HG02943 (cell line): Measurements from ENCODE around the gene ZBTB16.

Experiments used
- ATAC-seq: cut with Tn5 transposase; IDR thresholded peaks from one replicate; pipeline ENCODE4 v1.9.1; 2021; ENCODE audit warnings: mild to moderate bottlenecking, low read depth, moderate library complexity; ENCODE audit not compliant: unreplicated experiment

The ZBTB16 gene

GRCh38 chr11:114250993-114251814, 191.7 kb downstream of the ZBTB16 start:
- no peak for ATAC-seq

DNA sequence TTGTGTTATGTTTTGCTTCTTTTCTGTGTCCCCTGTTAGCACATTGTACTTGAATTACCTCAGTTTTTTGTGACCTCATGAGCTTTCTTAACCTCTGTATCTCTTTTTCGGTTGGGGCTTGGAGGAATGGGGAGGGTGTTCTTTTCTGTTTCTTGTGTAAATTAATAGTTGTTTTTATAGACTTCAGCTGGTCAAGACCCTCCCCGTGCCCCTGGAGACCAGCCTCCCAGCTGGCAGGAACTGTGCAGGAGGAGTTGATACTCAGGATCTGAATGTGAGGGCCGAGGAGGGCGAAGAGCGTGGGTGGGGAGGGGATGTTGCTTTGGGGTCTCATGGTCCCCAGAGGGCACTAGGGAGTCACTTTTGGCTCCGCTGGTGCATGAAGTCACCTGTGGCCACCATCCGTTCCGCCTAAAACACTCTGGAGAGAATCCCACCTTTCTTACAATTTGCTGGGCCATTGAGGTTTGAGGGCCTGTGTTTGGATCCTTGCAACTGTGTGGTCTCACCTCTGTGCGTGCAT, 192.4 kb downstream of the ZBTB16 start:
- no peak for ATAC-seq

- no peak for ATAC-seq
Observed at GRCh38 chr11:114252767-114253166, 193.3 kb downstream of the ZBTB16 start.

GRCh38 chr11:114253771-114254170, 194.3 kb downstream of the ZBTB16 start:
- ATAC-seq, result no peak

DNA sequence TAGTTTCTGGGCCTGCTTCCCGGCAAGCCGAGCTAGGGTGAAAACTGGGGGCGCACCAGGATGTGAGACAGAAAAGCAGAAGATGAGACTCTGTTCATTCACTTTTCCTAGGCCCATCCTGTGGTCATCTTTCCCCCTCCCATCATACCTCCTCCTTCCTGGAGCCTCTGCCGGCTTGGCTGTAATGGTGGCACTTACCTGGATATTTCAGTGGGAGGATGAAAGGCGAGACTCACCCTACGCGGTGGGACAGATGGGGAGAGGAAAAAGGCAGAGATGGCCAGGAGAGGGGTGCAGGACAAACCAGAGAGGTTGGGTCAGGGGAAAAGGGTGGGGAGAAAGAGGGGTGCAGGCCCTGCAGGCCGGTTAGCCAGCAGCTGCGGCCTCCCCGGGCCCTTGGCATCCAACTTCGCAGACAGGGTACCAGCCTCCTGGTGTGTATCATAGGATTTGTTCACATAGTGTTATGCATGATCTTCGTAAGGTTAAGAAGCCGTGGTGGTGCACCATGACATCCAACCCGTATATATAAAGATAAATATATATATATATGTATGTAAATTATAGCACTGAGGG, 195.1 kb downstream of the ZBTB16 start:
- no peak for ATAC-seq

GRCh38 chr11:114255289-114255688, 195.8 kb downstream of the ZBTB16 start:
- ATAC-seq, result no peak

DNA sequence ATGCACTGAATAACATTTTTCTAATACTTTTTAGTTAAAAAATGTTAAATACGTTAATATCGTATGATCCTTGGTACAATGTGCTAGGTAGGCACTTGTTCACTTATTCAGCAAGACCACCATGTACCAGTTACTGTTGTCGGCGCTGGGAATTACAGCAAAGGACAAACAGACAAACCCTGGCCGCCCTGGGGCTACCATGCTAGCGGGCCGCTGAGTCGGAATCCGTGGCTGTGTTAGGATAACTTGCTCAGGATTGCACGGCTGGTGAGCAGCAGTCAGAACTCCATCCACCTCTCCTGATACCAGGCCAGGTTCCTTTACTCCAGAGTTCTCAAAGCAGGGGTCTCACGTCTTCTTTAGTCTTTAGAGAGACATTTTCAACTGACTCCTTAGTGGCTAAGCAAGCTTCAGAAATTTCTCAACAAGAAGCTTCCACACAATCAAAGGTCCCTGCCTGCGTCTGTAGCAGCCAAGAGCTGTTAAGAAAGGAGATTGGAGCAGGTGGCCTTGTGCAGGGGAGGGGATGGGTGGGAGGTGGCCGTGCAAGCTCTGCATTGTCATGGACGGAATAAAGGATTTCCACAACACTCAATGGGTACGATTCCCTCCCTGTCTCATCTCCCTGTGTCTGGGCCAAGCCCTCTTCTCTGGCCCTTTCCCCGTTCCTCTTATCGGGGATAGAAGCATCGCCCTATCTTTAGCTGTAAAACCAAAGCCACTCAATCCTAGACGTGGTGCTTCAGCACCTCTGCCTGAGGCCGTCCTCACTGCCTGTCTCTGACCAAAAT, 196.9 kb downstream of the ZBTB16 start:
- ATAC-seq, result no peak

- ATAC-seq, result no peak
Observed at GRCh38 chr11:114256967-114257286, 197.4 kb downstream of the ZBTB16 start.

DNA sequence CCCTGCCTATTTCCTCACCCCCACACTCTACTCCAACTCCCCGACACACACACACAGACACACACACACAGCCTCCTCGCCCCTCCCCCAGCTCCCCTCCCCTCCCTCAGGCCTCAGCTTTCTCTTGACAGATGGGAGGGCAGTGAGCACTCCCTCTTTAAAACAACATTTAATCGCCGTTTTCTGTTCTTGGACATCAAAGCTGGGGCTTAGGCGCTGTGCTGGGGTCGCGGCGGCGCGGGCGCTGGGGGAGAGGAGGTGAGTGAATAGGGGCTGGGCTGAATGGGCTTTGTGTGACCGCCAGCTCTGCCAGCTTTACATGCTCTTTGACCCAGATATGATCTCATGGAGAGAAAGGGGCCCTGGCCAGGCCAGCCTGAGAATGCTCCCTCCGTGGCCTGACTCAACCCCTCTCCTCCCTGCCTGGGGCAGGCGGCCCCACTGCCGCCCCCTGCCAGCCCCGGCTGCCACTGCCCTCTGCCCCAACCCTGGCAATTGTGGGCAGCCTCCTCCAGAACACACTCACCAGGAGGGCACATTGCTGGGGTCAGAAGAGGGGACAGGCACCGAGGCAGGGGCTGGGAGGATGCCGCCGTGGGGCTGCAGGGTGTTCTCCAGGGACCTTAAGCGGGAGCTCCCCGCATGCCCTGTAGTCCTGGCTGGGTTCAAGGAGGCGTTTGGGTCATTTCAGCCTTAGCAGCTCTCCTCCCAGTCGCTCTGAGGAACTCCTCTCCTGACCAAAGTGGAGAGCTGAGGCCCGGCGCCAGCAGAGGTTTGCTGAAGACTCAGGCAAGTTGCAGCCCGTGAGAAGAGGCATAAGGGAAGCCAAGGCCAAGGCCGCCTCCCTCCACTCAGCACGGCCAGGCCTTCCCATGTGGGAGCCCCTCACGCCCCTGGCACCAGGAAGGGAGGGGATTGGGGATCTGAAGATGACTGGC, 198.4 kb downstream of the ZBTB16 start:
- ATAC-seq, result no peak

DNA sequence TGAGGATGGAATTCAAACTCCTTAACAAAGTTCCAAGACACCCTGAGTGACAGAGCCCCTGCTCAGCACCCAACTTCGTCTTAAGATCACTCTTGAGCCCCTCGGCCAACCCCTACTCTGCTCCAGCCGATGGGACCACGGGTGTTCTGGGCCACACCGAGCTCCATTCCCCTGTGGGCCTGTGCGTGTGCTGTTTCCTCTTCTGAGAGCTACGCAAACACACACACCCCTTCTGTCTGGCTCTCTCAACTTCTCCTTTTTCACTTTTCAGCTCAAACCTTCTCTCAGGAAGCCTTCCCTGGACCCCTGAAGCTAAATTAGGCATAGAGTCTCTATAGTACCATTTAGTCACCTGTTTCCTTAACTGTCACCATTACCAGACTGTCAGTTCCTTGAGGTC, 199.2 kb downstream of the ZBTB16 start:
- no peak for ATAC-seq

- ATAC-seq, result no peak
Observed at GRCh38 chr11:114259124-114259526, 199.6 kb downstream of the ZBTB16 start.

DNA sequence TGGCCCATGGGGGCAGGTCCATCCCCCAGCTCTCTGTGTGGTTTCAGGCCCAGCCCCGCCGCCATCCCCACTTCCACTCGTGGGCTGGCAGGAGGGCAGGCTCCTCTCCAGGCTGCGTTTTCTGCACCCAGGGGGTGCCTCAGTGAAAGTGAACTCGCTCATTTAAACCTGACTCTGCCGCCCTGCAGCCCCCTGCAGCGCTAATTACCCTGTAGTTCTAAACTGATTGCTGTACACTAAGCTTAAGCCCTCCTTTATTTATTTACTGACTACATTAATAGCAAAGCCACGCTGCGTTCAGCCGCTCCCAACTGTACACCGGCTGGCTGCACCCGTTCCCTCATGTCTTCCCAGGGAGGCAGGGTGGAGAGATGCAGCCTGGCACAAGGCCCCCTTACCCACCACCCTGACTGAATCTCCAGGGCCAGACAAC, 200.1 kb downstream of the ZBTB16 start:
- ATAC-seq, result no peak

DNA sequence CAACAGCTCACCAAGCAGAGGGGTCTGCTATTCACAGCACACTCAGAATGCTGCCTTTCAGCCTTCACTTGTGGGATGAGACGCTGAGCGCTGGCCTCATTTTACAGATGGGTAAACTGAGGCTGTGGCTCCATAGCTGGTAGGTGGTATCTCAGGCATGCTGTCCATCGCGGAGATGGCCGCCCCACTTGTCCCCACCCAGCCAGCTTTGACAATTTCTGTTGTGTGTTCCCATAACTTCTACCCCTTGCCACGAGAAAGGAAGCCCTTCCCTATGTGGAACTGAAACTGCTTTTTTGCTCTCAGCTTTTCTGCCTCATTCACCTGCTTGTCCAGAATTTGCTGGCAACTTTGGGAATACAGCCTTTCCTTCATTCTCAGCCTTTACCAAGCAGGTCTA, 200.6 kb downstream of the ZBTB16 start:
- ATAC-seq, result no peak

DNA sequence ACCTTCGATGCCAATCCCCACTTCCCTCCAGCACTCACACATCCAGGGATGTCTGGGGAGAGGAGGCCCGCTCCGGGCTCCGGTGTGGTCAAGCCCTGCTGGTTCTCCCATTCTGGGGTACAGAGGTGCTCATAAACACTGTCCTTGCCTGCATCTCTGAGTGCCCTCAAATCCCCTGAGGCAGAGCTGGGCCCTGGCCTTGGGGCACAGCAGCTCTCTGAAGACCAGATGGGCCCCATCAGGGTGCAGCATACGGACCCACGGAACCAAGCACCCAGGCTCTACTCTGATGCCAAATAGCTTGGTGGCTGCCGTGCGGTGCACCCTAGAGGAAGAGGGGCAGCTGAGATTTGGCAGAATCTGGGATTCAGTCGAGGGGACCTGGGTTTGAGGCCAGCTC, 201.0 kb downstream of the ZBTB16 start:
- ATAC-seq, result no peak

GRCh38 chr11:114261791-114262190, 202.3 kb downstream of the ZBTB16 start:
- no peak for ATAC-seq

DNA sequence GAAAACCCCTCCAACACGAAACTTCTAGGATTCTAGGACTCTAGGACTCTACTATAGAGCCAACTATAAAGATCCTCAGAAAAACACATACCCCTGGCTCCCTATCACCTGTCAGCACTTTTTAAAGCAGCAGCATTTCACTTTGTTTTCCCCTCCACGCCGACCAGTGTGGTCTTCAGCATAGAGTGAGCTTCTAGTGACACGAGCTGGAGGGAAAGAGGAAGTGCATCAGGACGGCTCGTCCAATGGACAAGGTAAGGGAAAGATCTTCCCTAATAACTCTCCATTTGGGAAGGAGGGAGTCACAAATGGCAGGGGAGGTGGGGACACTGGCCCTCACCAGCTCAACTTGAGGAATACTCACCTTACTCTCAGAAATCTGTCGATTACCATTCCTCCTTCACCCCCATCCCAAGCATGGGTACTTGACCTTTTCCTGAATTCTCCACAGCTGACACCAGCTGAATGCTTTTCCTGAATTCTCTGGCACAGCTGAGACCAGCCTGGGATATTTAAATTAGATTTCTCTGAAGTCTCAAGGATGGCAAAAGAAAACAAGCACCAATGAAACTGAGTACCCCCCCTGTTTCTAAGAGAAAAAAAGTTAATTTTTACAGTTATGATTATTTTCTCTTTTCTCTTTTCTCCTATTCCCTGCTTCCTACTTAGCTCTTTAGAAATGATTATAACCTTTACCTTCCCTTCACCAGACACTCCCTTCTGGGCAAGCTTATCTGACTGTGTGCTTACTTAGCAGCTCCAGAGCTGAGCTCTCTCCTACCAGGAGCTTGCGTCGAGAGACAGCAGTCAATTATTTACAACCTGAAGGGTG, 203.4 kb downstream of the ZBTB16 start:
- no peak for ATAC-seq

DNA sequence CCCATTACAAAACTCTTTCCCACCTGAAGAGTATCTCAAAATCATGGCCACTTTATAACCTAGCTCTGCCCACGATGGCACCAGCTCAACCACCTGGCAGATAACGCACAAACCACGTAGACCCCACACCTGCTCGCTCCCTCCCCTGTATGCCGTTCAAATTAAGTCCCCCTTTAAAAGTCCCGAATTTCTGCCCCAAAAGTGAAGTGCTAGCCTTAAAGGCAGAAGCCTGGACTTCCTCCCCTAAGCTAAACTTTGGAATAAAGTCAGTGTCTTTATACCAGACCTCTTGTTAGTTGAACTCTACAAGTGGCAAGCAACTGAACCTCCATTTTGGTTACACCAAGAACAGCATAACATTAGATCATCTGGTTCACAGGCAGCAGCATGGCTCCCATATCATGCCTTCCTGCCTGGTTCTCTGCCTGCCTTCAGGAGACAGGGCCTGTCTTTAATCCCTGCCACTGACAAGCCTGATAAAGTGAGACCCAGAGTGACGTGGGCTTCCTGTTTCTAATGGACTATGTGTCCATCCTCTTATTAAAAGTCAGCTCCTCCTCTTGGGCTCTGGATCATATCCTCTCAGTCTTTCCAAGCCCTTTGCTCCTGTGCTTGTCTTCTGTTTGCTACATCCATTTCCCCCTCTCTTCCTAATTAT, 204.1 kb downstream of the ZBTB16 start:
- no peak for ATAC-seq

- ATAC-seq, result no peak
Observed at GRCh38 chr11:114264381-114264780, 204.9 kb downstream of the ZBTB16 start.
